Stromal cell of bone marrow (primary cell): ENCODE results near the gene SPDYC.
"Not testable (repeated sequence)": the region's sequence is repeated elsewhere in the genome, so short reads cannot be mapped to it uniquely, and the experiment has no call there.

Source experiments
- DNase-seq: peaks from one replicate; pipeline ENCODE4 v3.0.0-alpha.2; 2012; ENCODE audit warnings: low read depth

The SPDYC gene

GRCh38 chr11:65169164-65169641 is 830 bp upstream of the SPDYC start:
- DNase-seq: no peak

DNA sequence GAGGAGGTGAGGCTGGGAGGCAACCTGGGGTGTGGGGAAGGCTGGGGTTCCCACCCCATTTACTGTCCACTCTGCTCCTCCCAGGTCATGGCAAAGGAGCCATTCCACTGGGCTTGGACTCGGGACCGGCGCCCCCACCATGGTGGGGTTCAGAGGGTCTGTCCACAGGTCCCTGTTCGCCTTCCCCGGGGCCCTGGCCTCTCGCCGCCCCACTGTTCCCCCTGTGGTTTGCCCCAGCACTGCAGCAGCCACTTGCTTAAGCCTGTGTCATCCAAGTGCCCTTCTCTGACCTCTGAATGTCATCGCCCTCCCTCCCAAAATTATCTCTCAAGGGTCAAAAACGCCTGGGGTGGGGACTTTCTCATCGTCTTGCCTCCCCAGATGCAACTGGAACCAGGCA is 2.6 kb downstream of the SPDYC start:
- no peak for DNase-seq

DNA sequence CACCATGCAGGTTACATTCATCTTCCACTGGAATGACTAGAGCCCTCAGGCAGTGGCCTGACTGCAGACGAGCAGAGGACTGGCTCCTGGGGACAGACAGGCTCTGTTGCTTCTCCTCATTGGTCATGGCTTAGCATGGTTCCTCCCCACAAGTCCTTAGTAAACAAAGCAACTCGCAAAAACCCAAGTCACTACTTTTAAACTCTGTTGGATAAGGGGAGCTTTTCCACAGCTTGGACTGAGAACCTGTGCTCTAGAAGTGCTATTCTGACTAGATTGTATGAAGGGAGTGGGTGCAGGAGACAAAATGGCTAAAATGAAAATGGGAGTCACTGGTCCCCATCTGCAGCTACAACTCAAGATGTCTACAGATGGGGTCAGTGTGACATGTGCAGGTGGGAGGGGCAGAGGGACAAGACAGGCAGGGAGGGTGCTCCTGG is 4.6 kb downstream of the SPDYC start:
- DNase-seq: not testable (repeated sequence)

GRCh38 chr11:65180877-65181568 is 11.0 kb downstream of the SPDYC start:
- no peak for DNase-seq

GRCh38 chr11:65181569-65182257 is 11.7 kb downstream of the SPDYC start, which contains the start of gene CAPN1:
Gene CAPN1, plus strand, starts transcription at chr11:65181928. Its CDS starts 774 bp downstream, at chr11:65182702.
- DNase-seq: peak; percentile 69

DNA sequence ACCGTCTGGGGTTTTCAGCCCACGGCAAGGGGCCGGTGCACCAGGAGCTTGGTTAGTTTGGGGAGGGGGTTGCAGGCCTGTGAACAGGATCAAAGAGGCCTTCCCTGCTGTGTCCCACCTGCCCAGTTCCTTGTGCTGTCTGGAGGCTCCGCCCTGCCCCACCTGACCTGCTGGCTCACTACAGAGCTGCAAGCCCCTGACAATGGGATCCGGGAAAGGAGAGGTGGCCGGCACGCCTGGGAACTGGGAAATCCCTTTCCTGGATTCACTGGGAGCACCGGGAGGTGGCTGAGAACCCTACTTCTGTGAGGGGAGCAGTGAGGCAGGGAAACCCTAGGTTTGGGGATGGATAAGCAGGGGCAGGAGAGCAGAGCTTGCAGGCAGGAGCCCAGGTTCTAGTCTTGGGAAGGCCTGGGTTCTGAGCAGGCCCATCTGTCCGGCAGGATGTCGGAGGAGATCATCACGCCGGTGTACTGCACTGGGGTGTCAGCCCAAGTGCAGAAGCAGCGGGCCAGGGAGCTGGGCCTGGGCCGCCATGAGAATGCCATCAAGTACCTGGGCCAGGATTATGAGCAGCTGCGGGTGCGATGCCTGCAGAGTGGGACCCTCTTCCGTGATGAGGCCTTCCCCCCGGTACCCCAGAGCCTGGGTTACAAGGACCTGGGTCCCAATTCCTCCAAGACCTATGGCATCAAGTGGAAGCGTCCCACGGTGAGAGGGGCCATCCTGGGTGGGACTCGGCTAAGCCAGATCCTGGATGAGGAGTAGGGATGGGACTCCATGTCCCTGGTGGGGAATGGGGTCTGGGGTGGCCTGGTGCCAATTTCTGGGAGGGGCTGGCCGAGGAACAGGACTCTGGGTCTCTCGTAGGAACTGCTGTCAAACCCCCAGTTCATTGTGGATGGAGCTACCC is 12.5 kb downstream of the SPDYC start:
- DNase-seq: no peak

DNA sequence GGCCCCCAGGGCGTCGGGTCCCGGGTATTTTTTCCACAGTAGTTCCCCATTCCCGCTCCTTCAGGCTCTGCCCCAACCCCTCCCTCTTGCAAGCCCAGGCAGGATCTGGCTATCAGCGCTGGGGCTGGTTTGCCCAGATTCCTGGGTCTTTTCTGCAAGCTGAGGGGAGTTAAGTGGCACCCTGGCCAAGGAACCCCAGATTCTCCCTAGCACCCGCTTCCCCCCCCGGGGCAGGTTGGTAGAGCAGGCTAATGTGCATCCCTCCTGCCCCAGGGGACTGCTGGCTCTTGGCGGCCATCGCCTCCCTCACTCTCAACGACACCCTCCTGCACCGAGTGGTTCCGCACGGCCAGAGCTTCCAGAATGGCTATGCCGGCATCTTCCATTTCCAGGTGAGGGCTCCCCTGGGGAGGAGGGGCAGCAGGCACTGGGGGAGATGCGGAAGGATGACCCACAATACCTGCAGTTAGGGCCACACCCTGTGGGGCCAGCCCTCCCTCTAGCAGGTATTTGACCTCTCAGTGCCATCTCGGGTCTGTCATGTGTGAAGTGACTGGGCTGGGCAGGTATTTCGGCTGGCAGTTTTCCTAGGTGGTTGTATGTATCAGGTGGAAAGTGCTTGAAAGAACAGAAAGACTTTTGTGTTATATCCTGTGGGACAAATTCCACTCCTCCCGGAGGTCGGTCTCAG is 13.3 kb downstream of the SPDYC start:
- no peak for DNase-seq

DNA sequence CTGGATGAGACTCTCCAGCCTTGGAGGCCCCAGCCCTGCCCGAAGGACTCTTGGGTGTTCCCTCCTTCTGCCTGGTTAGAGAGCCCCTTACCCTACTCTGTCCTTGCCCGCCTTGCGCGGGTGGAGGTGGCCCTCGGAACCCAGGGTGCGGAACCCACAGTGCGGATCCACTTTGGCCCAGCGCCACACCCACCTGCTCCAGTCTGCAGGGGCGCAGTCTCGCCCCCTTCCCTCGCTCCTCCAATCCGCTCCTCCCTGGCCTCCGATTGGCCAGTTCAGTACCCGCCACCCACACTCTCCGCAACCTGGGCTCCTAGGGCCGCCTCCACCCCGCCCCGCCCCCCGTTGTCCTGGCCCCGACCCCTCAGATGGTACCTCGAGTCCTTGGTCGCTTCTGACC is 14.1 kb downstream of the SPDYC start:
- no peak for DNase-seq

GRCh38 chr11:65185171-65185570 is 15.1 kb downstream of the SPDYC start:
- no peak for DNase-seq

DNA sequence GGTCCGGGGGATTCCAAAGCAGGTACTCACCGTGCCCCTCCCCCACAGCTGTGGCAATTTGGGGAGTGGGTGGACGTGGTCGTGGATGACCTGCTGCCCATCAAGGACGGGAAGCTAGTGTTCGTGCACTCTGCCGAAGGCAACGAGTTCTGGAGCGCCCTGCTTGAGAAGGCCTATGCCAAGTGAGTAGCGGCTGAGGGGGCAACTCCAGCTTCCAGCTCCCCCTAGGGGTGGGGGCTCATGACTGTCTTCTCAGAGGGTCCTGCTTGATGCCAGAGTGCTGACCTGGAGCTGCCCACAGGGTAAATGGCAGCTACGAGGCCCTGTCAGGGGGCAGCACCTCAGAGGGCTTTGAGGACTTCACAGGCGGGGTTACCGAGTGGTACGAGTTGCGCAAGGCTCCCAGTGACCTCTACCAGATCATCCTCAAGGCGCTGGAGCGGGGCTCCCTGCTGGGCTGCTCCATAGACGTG is 15.9 kb downstream of the SPDYC start:
- no peak for DNase-seq

DNA sequence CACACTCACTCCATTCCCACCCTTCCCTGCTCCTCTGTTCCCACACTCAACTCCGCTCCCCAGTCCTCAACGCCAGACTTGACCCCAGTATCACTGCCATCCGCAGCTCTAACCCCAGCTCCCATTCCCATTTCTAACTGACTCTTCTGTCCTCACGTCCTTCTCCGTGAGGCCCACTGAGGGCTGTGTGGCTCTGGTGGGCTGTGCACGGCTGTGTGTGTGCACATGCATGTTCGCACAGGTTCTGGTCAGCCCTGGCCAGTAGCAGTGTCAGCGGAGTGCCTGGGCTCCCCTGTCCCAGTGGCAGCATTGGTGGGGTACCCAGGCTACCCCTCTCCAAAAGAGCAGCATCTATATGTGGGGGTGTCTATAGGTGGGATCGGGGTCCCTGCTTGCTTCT is 16.7 kb downstream of the SPDYC start:
- DNase-seq: no peak

GRCh38 chr11:65187146-65187675 is 17.2 kb downstream of the SPDYC start:
- DNase-seq: no peak

- no peak for DNase-seq
Measured at GRCh38 chr11:65187971-65188461, 18.0 kb downstream of the SPDYC start.

DNA sequence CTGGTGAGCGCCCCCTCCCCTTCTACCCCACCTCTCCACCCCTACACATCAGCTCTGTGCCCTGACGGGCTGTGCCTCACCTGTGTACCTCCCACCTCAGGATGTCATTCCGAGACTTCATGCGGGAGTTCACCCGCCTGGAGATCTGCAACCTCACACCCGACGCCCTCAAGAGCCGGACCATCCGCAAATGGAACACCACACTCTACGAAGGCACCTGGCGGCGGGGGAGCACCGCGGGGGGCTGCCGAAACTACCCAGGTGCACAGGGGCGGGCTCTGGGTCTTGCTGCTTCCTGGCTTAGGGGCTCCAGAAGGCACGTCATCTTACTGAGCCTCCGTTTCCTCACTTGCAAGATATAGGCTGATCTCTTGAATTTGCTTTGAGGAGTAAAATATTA is 18.5 kb downstream of the SPDYC start:
- no peak for DNase-seq

DNA sequence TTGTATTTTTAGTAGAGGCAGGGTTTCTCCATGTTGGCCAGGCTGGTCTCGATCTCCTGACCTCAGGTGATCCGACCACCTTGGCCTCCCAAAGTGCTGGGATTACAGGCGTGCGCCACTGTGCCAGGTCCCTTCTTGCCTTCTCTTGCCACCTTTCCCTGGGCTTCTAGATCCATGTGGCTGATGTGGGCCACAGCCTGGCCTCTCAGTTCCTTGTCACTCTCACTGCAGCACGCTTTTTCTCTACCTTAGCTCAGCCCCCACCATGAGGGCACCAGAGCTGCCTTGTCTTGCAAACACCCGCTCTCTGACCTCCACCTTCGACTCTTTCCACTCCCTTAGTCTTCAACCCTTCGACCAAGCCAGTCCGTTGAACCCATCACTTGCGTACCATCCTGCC is 19.2 kb downstream of the SPDYC start:
- DNase-seq: no peak

DNA sequence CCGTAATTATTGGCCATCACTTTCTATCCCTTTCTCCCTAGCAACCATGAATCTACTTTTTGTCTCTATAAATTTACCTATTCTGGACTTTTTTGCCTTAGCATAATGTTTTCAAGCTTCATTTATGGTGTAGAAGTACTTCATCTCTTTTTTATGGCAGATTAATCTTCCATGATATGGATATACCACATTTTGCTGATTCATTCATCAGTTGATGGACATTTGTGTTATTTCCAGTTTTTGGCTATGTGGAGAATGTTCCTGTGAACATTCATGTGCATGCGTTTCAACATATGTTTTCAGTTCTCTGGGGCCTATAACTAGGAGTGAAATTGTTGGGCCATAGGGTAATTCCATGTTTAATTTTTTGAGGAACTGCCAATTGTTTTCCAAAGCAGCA is 24.5 kb downstream of the SPDYC start:
- no peak for DNase-seq

GRCh38 chr11:65204143-65204542 is 34.1 kb downstream of the SPDYC start:
- no peak for DNase-seq

DNA sequence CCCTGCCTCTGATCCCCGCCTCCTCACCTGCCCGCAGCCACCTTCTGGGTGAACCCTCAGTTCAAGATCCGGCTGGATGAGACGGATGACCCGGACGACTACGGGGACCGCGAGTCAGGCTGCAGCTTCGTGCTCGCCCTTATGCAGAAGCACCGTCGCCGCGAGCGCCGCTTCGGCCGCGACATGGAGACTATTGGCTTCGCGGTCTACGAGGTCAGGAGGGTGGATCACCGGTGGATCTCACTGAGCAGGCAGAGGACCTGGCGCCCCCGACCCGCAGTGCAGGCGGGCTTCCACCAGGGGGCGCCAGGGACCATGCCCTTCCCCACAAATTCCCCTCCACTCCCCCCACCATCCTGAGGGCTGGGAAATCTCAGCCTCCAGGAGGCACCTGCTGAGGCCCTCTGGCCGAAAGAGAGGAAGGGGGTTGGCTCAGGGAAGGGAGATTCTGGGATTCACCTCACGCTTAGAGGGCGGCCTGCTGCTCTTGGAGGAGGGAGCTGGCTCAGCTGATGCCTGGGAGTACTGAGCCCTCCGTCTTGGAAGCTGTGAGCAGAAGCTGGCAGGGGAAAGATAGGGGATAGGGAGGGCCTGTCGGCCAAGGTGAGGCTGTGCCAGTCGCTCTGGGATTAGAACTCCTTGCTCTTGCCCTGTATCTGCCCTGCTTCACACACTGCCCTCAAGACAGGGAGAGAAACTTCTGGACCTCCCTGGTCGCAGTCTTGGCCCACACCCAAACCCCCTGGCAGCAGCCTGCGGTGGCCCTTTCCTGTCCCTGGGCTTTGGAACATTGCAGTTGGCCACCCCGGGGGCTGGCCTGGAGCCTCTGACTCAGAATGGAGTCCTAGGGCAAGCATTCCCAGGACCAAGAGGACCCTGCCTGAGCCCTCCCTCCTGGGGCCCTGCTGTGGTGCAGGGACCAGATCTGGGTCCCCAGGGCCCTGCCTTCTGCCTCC is 34.9 kb downstream of the SPDYC start:
- DNase-seq: no peak

- DNase-seq: no peak
Measured at GRCh38 chr11:65205602-65205967, 35.6 kb downstream of the SPDYC start.

DNA sequence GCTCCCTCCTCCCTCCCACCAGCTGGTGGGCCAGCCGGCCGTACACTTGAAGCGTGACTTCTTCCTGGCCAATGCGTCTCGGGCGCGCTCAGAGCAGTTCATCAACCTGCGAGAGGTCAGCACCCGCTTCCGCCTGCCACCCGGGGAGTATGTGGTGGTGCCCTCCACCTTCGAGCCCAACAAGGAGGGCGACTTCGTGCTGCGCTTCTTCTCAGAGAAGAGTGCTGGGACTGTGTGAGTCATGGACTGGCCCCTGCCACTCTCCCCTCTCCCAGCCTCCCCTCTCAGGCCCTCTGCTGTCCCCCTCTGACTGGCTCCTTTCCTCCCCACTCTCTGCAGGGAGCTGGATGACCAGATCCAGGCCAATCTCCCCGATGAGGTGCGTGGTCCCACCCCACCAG is 36.4 kb downstream of the SPDYC start:
- DNase-seq: no peak
